ENCODE results near the gene R3HDM2.

- no peak for TF ChIP-seq CTCF (conservative IDR thresholded peaks at IDR 0.05; ENCODE audit: low read length)
- TF ChIP-seq EZH2phosphoT487 (IDR thresholded peaks at IDR 0.05; ENCODE audit: borderline replicate concordance, low read depth, low read length) = no peak
These were observed 194.5 kb downstream of the R3HDM2 start for GRCh38 chr12:57236201-57236924.
